Liver (tissue), 9 donors: ENCODE measurements around the gene CDCP2. TPM values are rescaled to one million over a fixed set of nuclear protein-coding genes. Genes with fewer than 3 reads are reported as not detected.

Experiments
- DNase-seq: peaks from one replicate; pipeline ENCODE4 v3.0.0-alpha.2; 2017; ENCODE audit warnings: low spot score
- H3K27ac ChIP-seq, 2 donors: one replicate each; pipeline ENCODE4 v1.7.0; 2013; ENCODE audit warnings: inconsistent platforms in 2 of 2, low read length in 2 of 2, control low read depth in 1 of 2, low read depth in 1 of 2, mild to moderate bottlenecking in 1 of 2
- H3K27me3 ChIP-seq, 4 donors: one replicate each; pipeline versions ENCODE4 v1.6.1 to v1.7.0; 2013; ENCODE audit warnings: low read length in 3 of 4, inconsistent platforms in 1 of 4, mild to moderate bottlenecking in 1 of 4, moderate library complexity in 1 of 4; ENCODE audit not compliant: control insufficient read depth in 4 of 4, insufficient read depth in 4 of 4
- H3K36me3 ChIP-seq, 4 donors: one replicate each; pipeline versions ENCODE4 v1.6.1 to v1.7.0; 2013; ENCODE audit warnings: low read length in 3 of 4, mild to moderate bottlenecking in 3 of 4, low read depth in 1 of 4, moderate library complexity in 1 of 4; ENCODE audit not compliant: control insufficient read depth in 4 of 4, insufficient read depth in 3 of 4
- H3K4me1 ChIP-seq, 4 donors: one replicate each; pipeline versions ENCODE4 v1.6.1 to v1.7.0; 2013; ENCODE audit warnings: low read length in 3 of 4, mild to moderate bottlenecking in 3 of 4, moderate library complexity in 1 of 4; ENCODE audit not compliant: control insufficient read depth in 4 of 4, insufficient read depth in 4 of 4
- H3K4me3 ChIP-seq, 3 donors: one replicate each; pipeline versions ENCODE4 v1.6.1 to v1.7.0; 2013; ENCODE audit warnings: low read length in 3 of 3, control low read depth in 1 of 3, low read depth in 1 of 3, mild to moderate bottlenecking in 1 of 3
- H3K9ac ChIP-seq, 2 donors: one replicate each; pipeline ENCODE4 v1.7.0; 2013; ENCODE audit warnings: low read length in 2 of 2, mild to moderate bottlenecking in 2 of 2, moderate library complexity in 2 of 2, control low read depth in 1 of 2, low read depth in 1 of 2
- H3K9me3 ChIP-seq, 4 donors: one replicate each; pipeline versions ENCODE4 v1.6.1 to v1.7.0; 2013; ENCODE audit warnings: low read length in 3 of 4; ENCODE audit not compliant: control insufficient read depth in 4 of 4
- EGR1 ChIP-seq, 2 donors: IDR thresholded peaks; 2 replicates each; pipeline ENCODE4 v1.6.1; 2016 to 2018; ENCODE audit warnings: antibody characterized with exemption in 2 of 2, low read depth in 2 of 2
- FOXA1 ChIP-seq: IDR thresholded peaks from 2 replicates; pipeline ENCODE4 v1.6.1; 2016; ENCODE audit warnings: antibody characterized with exemption
- FOXA2 ChIP-seq: IDR thresholded peaks from 2 replicates; pipeline ENCODE4 v1.6.1; 2016; ENCODE audit warnings: antibody characterized with exemption
- GABPA ChIP-seq, 2 donors: IDR thresholded peaks in 1 of 2; conservative IDR thresholded peaks in 1 of 2; 2 replicates each; pipeline ENCODE4 v1.6.1; 2016; ENCODE audit warnings: antibody characterized with exemption in 2 of 2, mild to moderate bottlenecking in 1 of 2, moderate library complexity in 1 of 2
- HNF4A ChIP-seq, 2 donors: conservative IDR thresholded peaks; 2 replicates each; pipeline ENCODE4 v1.6.1; 2016; ENCODE audit warnings: antibody characterized with exemption in 2 of 2, mild to moderate bottlenecking in 2 of 2
- HNF4G ChIP-seq: IDR thresholded peaks from 2 replicates; pipeline ENCODE4 v1.6.1; 2016; ENCODE audit warnings: antibody characterized with exemption
- JUND ChIP-seq, 2 donors: IDR thresholded peaks; 2 replicates each; pipeline ENCODE4 v1.6.1; 2016; ENCODE audit warnings: antibody characterized with exemption in 2 of 2
- NR2F2 ChIP-seq: IDR thresholded peaks from 2 replicates; pipeline ENCODE4 v1.6.1; 2016; ENCODE audit warnings: antibody characterized with exemption
- RAD21 ChIP-seq, 2 donors: IDR thresholded peaks; 2 replicates each; pipeline ENCODE4 v1.6.1; 2016; ENCODE audit warnings: antibody characterized with exemption in 2 of 2, mild to moderate bottlenecking in 2 of 2
- RXRA ChIP-seq, 2 donors: IDR thresholded peaks; 2 replicates each; pipeline ENCODE4 v1.6.1; 2017 to 2018; ENCODE audit warnings: antibody characterized with exemption in 2 of 2, mild to moderate bottlenecking in 1 of 2
- SP1 ChIP-seq: IDR thresholded peaks from 2 replicates; pipeline ENCODE4 v1.6.1; 2018; ENCODE audit warnings: antibody characterized with exemption, mild to moderate bottlenecking
- TAF1 ChIP-seq: conservative IDR thresholded peaks from 2 replicates; pipeline ENCODE4 v1.6.1; 2016; ENCODE audit warnings: antibody characterized with exemption, mild to moderate bottlenecking
- YY1 ChIP-seq: IDR thresholded peaks from 2 replicates; pipeline ENCODE4 v1.6.1; 2016; ENCODE audit warnings: antibody characterized with exemption, mild to moderate bottlenecking
- WGBS: extraction: QIAGEN DNeasy Blood & Tissue Kit; methylation state at CpG from one replicate; pipeline ENCODE4 v1.1.7; 2013; 5-methylcytosine and 5-hydroxymethylcytosine counted together
- polyA plus RNA-seq, 2 donors: library from polyadenylated mRNA; stranded (reverse) in 1 of 2; unstranded in 1 of 2; fragments of 200-250 nt in 1 of 2; fragments of >200 nt in 1 of 2; fragmentation: Nextera tagmentation in 1 of 2; extraction: Ambion mirVana in 1 of 2; gene quantifications; one replicate each; pipeline versions ENCODE4 v1.2.1 to v1.2.3, GENCODE V29; 2013 to 2015
- total RNA-seq, 2 donors: library from RNA; depleted of rRNA; stranded (reverse); fragments of >200 nt; gene quantifications; one replicate each; pipeline ENCODE4 v1.2.3, GENCODE V29; 2014
- TF ChIP-seq, protein P1 (sequence below): IDR thresholded peaks from 2 replicates; pipeline ENCODE4 v1.6.1; 2016; ENCODE audit warnings: antibody characterized with exemption
- TF ChIP-seq, protein P2 (sequence below): fragments of 150-350 bp; IDR thresholded peaks from 2 replicates; pipeline ENCODE4 v1.5.1; 2017; ENCODE audit warnings: improper control_type of control experiment, low read depth, low read length; ENCODE audit not compliant: missing input control
- TF ChIP-seq, protein P3 (sequence below): IDR thresholded peaks from 2 replicates; pipeline ENCODE4 v1.6.1; 2016; ENCODE audit warnings: antibody characterized with exemption
- TF ChIP-seq, protein P4 (sequence below): IDR thresholded peaks from 2 replicates; pipeline ENCODE4 v1.6.1; 2016; ENCODE audit warnings: antibody characterized with exemption
- TF ChIP-seq, protein P5 (sequence below): IDR thresholded peaks from 2 replicates; pipeline ENCODE4 v1.6.1; 2016; ENCODE audit warnings: antibody characterized with exemption, mild to moderate bottlenecking
- donor health status: healthy.
- donor health status: healthy.
- donor health status: healthy.
- donor health status: healthy.
- donor health status: healthy.

CDCP2 gene
- total and polyA plus RNA-seq, 4 donors: under 0.01 TPM; not detected in 3

DNA sequence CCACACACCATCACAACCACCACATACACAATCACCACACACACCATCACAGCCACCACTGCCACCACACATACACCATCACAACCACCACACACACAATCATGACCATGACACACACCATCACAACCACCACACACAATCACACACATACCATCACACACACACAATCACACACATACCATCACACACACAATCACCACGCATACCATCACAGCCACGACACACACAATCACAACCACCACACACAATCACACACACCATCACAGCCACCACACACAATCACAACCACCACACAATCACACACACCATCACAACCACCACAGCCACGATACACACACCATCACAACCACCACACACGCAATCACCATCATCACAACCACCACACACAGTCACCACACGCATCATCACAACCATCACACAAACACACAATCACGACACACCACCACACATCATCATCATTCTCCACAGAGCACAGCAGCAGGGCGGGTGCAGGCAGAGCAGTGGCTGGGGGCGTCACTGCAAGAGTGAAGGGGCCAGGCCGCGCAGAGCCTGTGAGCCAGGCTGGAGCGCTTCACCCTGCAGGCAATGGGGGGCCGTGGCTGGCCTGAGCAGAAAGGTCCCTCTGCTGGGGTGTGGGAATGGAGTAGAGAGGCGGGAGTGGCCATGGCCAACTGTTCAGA lies 32.6 kb downstream of the CDCP2 start:
- Histone ChIP-seq H3K36me3 (no peaks in the 10 kb centered on the region), H3K4me1 (peaks cover 0 to 8% (median 5%) of the 10 kb centered on the region in 4 donors), H3K27ac (no peak overlapping the region), H3K27me3 (no peaks in the 10 kb centered on the region), H3K9ac (no peak overlapping the region), H3K4me3 (no peak overlapping the region), H3K9me3 (no peaks in the 10 kb centered on the region)
- no peak for DNase-seq
- 97% methylated on average over 13 of the region's 13 CpGs for WGBS
- TF ChIP-seq HNF4A (conservative IDR thresholded peaks at IDR 0.05) (no peak), FOXA1 (no peak), HNF4G (no peak), RAD21 (IDR thresholded peaks at IDR 0.05) (no peak), JUND (IDR thresholded peaks at IDR 0.05) (no peak), SP1 (no peak), GABPA (IDR thresholded peaks at IDR 0.05 in 1 of 2, conservative IDR thresholded peaks at IDR 0.05 in 1 of 2) (no peak), YY1 (no peak), EGR1 (IDR thresholded peaks at IDR 0.05; ENCODE audit: low read depth in 2 of 2) (no peak), NR2F2 (no peak), TAF1 (no peak)
- TF ChIP-seq, protein P1, sequence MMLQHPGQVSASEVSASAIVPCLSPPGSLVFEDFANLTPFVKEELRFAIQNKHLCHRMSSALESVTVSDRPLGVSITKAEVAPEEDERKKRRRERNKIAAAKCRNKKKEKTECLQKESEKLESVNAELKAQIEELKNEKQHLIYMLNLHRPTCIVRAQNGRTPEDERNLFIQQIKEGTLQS: no peak
- TF ChIP-seq, protein P2, sequence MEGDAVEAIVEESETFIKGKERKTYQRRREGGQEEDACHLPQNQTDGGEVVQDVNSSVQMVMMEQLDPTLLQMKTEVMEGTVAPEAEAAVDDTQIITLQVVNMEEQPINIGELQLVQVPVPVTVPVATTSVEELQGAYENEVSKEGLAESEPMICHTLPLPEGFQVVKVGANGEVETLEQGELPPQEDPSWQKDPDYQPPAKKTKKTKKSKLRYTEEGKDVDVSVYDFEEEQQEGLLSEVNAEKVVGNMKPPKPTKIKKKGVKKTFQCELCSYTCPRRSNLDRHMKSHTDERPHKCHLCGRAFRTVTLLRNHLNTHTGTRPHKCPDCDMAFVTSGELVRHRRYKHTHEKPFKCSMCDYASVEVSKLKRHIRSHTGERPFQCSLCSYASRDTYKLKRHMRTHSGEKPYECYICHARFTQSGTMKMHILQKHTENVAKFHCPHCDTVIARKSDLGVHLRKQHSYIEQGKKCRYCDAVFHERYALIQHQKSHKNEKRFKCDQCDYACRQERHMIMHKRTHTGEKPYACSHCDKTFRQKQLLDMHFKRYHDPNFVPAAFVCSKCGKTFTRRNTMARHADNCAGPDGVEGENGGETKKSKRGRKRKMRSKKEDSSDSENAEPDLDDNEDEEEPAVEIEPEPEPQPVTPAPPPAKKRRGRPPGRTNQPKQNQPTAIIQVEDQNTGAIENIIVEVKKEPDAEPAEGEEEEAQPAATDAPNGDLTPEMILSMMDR: no peak

DNA sequence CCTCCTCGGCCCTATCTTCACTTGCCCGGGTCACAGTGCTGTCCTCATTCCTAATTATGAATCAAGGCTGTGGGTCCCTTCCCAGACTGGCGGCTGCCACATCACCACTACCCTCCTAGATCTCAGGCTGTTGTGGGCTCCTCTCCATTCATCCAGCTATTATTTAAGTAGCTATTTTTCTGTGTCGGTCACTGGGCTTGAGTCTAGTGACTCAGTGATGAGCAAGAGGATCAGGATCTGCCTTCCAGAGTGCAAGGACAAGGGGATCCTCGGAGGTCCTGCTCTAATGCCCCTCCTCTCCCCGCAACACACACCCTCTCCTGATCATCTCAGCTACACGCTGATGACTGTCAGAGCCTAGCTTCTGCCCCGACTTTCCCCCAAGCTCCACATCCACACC lies 34.1 kb downstream of the CDCP2 start:
- H3K36me3 ChIP-seq: no peaks in the 10 kb centered on the region
- no peak overlapping the region for H3K4me3 ChIP-seq
- DNase-seq: no peak
- peaks cover 0 to 8% (median 5%) of the 10 kb centered on the region in 4 donors for H3K4me1 ChIP-seq
- no peaks in the 10 kb centered on the region for H3K27me3 ChIP-seq
- 91% methylated on average over 8 of the region's 8 CpGs for WGBS
- H3K9me3 ChIP-seq: no peaks in the 10 kb centered on the region
- no peak overlapping the region for H3K27ac ChIP-seq
- H3K9ac ChIP-seq: no peak overlapping the region
- TF ChIP-seq JUND (IDR thresholded peaks at IDR 0.05) (no peak), EGR1 (IDR thresholded peaks at IDR 0.05; ENCODE audit: low read depth in 2 of 2) (no peak), FOXA2 (no peak), HNF4G (no peak), GABPA (IDR thresholded peaks at IDR 0.05 in 1 of 2, conservative IDR thresholded peaks at IDR 0.05 in 1 of 2) (no peak), RAD21 (IDR thresholded peaks at IDR 0.05) (no peak), HNF4A (conservative IDR thresholded peaks at IDR 0.05) (no peak), RXRA (IDR thresholded peaks at IDR 0.05) (no peak), TAF1 (no peak)
- TF ChIP-seq, protein P3, sequence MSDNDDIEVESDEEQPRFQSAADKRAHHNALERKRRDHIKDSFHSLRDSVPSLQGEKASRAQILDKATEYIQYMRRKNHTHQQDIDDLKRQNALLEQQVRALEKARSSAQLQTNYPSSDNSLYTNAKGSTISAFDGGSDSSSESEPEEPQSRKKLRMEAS: no peak
- TF ChIP-seq, protein P4, sequence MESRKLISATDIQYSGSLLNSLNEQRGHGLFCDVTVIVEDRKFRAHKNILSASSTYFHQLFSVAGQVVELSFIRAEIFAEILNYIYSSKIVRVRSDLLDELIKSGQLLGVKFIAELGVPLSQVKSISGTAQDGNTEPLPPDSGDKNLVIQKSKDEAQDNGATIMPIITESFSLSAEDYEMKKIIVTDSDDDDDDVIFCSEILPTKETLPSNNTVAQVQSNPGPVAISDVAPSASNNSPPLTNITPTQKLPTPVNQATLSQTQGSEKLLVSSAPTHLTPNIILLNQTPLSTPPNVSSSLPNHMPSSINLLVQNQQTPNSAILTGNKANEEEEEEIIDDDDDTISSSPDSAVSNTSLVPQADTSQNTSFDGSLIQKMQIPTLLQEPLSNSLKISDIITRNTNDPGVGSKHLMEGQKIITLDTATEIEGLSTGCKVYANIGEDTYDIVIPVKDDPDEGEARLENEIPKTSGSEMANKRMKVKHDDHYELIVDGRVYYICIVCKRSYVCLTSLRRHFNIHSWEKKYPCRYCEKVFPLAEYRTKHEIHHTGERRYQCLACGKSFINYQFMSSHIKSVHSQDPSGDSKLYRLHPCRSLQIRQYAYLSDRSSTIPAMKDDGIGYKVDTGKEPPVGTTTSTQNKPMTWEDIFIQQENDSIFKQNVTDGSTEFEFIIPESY: no peak
- TF ChIP-seq, protein P5, sequence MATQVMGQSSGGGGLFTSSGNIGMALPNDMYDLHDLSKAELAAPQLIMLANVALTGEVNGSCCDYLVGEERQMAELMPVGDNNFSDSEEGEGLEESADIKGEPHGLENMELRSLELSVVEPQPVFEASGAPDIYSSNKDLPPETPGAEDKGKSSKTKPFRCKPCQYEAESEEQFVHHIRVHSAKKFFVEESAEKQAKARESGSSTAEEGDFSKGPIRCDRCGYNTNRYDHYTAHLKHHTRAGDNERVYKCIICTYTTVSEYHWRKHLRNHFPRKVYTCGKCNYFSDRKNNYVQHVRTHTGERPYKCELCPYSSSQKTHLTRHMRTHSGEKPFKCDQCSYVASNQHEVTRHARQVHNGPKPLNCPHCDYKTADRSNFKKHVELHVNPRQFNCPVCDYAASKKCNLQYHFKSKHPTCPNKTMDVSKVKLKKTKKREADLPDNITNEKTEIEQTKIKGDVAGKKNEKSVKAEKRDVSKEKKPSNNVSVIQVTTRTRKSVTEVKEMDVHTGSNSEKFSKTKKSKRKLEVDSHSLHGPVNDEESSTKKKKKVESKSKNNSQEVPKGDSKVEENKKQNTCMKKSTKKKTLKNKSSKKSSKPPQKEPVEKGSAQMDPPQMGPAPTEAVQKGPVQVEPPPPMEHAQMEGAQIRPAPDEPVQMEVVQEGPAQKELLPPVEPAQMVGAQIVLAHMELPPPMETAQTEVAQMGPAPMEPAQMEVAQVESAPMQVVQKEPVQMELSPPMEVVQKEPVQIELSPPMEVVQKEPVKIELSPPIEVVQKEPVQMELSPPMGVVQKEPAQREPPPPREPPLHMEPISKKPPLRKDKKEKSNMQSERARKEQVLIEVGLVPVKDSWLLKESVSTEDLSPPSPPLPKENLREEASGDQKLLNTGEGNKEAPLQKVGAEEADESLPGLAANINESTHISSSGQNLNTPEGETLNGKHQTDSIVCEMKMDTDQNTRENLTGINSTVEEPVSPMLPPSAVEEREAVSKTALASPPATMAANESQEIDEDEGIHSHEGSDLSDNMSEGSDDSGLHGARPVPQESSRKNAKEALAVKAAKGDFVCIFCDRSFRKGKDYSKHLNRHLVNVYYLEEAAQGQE: no peak
- TF ChIP-seq, protein P2: no peak
